PC-3 (cell line): ENCODE data around the gene ERAL1.

Experiments
- CTCF ChIP-seq: fragments of 300-600 bp; sonication (generic); conservative IDR thresholded peaks from 2 replicates; pipeline ENCODE4 v1.5.1; 2017; ENCODE audit warnings: antibody characterized with exemption, low read depth, mild to moderate bottlenecking, low read length
- EZH2 ChIP-seq: fragments of 300-600 bp; sonication (generic); IDR thresholded peaks from one replicate; pipeline ENCODE4 v1.6.1; 2017; ENCODE audit warnings: antibody characterized with exemption, mild to moderate bottlenecking, low read length; ENCODE audit not compliant: unreplicated experiment

- no peak for TF ChIP-seq CTCF
- TF ChIP-seq EZH2 = no peak
These were observed 5.6 kb downstream of the ERAL1 start for GRCh38 chr17:28860363-28860808.
